GM19025 (cell line): ENCODE measurements around the gene OR1B1.
"Not testable (repeated sequence)": the region's sequence is repeated elsewhere in the genome, so short reads cannot be mapped to it uniquely, and the experiment has no call there.

ENCODE experiments used
- ATAC-seq: cut with Tn5 transposase; IDR thresholded peaks from one replicate; pipeline ENCODE4 v1.9.1; 2021; ENCODE audit warnings: mild to moderate bottlenecking, low read depth, moderate library complexity; ENCODE audit not compliant: unreplicated experiment

OR1B1 gene

DNA sequence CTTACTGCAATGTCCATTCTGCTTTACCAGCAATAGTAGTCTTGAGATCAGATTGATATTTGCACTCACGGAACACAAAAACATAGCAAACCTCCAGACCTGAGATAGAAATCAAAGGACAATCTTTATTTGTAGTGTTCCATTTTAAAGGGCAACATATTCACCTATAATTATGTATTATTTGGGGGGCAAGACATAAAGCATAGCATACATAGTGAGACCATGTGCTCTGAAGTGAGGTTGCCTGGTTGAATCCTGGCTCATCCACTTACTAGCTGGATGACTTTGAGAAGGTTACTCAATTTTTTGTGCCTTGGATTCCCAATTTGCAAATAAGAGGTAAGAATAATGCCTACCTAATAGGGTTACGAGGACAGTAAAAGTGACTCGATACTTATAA, at the start of gene OR1B1:
Gene OR1B1, minus strand, starts transcription at position 101 of the 400 bp plus-strand sequence.
- no peak for ATAC-seq

DNA sequence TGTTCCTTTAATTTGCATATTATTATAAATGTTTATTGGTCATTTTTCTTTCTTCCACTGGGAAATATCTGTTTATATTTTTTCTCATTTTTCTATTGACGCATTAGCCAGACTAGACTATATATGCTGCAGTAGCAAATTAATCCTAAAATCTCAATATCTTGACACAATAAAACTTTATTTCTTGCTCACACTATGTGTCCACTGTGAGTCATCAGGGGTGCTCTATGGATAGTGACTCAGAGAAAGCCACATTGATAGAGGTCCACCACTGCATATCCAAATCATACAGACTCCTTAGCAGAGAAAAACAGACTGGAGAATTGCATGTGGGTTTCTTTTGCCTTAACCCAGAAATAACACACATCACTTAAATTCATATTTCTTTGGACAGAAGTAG, 38.3 kb upstream of the OR1B1 start:
- no peak for ATAC-seq

DNA sequence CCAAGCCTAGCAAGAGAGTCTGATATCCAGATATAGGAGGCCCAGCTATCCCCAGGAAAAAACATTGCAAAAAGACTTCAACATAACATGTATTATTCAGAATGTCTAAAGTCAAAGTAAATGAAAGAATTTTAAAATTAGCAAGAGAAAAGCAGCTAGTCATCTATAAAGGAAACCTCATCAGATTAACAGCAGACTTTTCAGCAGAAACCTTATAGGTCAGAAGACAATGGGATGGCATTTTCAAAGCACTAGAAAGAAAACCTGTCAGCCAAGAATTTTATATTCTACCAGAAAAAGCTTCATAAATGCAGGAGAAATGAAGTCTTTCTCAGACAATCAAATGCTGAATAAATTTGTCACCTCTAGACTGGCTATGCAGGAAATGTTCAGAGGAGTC, 27.4 kb upstream of the OR1B1 start:
- ATAC-seq: no peak

DNA sequence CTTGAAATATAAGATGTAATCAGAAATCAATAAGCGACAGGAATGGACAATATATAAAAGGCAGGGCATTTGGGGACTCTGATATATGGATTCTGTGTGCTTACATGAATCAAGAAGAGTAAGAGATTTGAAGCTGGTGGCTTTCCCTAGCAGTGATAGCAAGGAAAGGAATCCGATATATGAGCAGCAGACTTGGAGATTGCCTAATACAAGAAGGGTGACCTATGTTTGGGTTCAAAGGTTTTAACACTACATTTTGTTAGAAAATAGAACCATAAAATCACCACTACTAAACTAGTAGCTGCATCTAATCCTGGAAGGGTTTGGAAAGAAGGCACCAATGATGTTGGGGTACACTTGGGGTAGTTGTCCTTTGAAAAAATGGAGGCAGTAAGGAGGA, 15.1 kb upstream of the OR1B1 start:
- no peak for ATAC-seq

DNA sequence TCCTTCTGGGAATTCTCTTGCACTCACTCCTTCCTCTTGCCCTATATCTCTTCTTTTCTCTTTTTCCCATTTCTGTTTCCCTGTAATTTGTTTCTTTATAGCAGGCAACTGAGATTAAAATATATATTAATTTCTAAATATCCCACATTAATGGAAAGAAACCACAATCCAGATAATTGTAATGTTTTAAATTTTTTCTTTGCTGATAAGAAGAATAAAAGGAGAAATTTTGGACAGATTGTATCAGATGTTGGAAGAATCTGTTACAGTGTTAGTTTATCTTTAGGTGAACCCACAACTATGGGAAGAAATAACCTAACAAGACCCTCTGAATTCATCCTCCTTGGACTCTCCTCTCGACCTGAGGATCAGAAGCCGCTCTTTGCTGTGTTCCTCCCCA, 4.0 kb upstream of the OR1B1 start, which contains the start of gene OR1L1:
Gene OR1L1, plus strand, starts transcription at position 301 of the 400 bp plus-strand sequence. Its CDS starts 0 bp downstream, at position 301.
- ATAC-seq: no peak

DNA sequence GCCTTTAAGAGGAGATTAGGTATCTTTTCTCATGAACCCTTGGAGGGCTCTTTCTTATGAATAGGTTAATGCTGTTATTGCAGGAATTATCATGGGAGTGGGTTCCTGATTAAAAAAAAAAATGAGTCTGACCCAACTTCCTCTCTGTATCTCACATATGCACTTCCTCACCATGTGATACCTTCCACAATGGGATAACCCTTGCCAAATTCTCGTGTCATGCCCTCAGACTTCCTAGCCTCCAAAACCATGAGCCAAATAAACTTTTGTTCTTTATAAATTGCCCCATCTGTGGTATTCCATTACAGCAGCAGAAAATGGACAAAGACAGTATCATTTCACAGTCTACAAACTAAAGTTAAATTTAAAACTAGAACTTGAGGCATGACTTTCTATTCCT, 1.0 kb downstream of the OR1B1 start:
- ATAC-seq: no peak

DNA sequence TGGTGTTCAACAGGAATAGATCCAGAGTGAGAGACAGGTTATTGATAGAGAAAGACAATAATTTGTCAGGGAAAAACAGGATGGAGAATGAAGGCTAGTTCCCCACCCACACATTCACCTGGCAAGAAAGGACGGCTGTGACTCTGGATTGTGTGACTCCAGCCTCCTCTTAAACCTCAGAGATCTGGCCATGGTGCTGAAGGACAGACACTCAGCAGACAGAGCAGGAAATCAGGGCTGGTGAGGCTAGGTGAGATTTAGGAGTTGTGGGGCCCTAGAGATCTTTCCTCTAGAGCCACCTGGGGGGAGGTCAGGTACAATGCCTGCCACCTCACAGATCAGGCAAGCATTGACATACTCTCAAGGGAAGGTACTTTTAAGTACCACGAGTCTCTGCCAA, 15.2 kb downstream of the OR1B1 start:
- no peak for ATAC-seq

DNA sequence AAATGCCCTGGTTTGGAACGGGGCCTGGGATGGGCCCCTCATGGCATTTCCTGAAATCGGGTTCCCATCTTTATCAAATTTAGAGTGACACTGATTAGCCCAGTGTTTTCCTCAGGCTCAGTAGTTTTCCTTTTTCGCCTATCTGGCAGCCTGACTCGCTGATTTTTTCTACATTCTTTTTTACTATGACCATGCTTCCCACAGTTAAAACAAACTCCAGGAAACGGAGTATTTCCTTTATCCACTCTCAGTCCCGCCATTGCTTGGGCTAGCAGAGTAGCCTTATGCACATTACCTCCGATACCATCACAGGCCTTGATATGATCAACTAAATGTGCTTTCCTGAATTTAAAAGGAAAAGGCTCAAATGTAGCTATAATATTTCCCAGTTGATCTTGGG, 37.4 kb downstream of the OR1B1 start:
- ATAC-seq: no peak

DNA sequence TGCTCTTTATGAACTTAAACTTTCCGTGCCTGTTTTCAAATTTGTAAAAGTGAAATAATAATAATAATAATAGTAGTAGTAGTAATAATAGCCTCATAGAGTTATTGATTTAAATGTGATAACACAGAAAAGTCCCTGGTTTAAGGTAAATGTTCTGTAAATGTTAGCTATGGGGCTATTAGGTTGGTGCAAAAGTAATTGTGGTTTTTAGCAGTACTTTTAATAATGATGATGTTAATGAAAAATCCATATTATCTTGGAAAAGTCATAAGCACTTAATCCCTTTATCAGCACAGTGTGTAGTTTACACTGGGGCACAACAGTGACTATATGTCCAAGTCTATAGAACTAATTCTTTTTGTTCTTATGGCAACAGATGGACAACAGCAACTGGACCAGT, 43.1 kb downstream of the OR1B1 start, which contains the start of gene OR1Q1:
Gene OR1Q1, plus strand, starts transcription at position 377 of the 400 bp plus-strand sequence. Its CDS starts 0 bp downstream, at position 377.
- no peak for ATAC-seq

DNA sequence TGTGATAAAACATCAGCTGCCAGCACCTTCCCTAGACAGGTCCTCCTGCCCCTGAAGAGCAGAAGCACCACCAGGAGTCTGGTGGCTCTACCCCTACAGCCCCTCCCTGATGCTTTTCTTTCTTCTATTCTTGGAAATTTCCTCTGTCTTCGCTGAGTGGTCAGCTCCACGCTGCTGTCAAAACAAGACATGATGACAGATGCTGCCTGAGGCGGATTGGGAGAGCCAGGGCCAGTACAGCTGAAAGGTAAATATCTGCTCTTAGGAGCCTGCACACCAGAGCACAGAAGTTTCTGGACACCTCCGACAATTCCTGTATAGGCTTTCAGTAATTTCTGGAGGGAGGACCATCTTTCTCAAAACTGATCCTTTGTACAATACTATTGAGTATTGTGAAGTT, 47.6 kb downstream of the OR1B1 start:
- ATAC-seq: no peak

DNA sequence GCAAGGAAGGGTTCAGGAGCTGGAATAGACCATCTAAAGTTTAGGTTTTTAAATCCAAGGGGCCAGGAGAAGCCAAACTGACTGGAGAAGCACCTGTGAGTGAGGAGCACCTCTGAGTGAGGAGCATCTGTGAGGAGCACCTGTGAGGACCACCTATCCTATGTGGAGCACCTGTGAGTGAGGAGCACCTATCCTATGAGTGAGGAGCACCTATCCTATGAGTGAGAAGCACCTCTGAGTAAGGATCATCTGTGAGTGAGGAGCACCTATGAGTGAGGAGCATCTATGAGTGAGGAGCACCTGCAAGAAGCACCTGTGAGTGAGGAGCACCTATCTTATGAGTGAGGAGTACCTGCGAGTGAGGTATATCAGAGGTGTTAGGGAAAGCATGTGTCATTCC, 50.8 kb downstream of the OR1B1 start:
- no peak for ATAC-seq

DNA sequence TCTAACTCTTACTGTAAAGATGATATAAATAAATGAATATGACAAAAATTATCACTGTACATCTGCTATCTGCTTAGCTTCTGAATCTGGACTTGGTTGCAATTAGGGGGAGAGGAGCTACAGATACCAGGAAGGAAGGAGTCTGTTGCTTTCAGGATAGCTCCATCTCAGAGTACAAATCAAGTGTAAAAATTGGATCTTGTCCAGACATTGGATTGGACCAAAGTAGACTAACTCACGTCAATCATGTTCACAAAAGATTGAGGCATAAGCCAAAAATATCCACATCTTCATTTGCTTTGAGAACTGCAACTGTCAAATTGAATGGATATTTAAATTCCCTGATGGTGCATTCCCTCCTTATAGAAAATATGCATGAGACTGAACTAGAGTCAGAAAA, 51.7 kb downstream of the OR1B1 start:
- no peak for ATAC-seq

DNA sequence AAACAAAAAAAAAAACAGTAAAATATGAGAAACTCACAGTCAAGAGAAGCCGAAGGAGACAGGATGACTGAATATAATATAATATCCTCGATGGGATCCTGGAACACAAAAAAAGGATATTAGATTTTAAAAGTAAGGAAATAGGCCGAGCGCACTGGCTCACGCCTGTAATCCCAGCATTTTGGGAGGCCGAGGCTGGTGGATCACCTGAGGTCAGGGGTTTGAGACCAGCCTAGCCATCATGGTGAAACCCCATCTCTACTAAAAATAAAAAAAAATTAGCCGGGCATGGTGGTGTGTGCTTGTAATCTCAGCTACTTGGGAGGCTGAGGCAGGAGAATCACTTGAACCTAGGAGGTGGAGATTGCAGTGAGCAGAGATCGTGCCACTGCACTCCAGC, 74.1 kb downstream of the OR1B1 start, which contains the start of gene OR1L8:
Gene OR1L8, minus strand, starts transcription at position 101 of the 400 bp plus-strand sequence. CDS start 14,907 bp downstream, outside the sequence.
- ATAC-seq: not testable (repeated sequence)

DNA sequence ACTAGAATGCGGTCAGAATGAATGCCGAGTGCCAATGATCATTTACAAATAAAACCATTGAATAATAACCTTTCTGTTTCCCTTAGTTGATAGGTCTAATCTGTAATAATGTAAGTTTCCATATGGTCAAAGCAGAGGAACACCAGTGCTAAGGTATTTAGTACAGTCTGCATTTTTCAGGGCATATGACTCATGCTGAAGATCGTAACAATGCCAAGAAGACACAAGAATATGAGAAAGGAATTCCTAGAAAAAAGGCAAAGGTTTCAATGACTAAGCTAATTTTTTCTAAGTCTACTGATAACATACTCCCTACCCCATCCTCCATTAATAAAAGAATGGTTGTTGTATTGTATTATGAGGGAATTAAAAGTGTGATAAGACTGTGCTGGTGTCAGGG, 77.1 kb downstream of the OR1B1 start:
- no peak for ATAC-seq

DNA sequence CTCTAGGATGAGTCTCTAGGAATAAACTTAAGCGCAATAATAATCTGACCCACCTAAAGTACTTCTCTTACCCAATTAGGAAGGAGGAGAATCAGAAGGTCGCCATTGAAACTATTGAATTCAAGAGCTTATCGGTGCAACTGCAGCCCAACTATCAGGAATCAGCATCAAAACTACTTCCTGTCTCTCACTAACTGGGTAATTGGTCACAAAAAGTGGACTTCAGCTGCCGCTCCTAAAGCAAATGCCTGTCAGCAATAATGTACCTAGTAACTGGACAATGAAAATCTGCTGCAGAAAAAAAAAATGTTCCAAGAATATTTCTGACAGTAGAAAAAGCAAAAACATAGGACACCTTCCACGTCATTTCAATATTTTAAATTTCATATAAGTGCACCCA, 77.6 kb downstream of the OR1B1 start:
- no peak for ATAC-seq
